ENCODE data around the gene GAS6. TPM values are rescaled to one million over a fixed set of nuclear protein-coding genes. Genes with fewer than 3 reads are reported as not detected.

The GAS6 gene
- total RNA-seq, 1 donor from 2014 or later: 20.4 TPM

DNA sequence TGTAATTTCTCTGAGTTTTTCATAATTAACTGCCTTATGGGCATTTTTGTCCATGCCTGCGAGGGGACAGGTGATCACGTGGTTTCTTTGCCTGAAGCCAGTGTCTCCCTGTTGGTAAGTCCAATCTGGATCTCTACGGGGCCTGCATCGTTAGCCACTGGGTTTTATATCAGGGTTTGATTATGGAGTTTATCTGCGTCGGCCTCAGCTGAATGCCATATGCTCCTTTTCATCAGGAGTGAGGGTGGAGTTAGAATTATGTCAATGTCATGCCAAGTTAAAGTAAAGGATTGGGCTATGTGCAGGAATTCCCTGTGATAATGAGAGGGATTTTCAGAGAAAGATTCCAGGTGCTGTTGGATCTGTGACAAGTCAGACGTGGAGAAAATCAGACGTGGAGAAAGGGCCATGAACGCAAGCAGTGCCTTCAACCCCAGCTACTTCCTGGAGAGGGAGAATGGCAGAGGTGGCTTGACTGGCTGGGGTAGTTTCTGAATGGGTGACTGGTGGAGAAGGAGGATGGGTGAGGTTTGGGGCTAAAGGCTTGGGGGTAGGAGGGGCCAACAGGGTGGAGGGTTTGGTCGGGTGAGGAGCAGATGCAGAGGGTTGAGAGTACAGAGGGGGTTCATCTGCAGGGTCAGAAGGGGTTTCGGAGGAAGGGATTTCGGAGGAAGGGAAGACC is 80.5 kb downstream of the GAS6 start:
- no peak for DNase-seq (ENCODE audit: low spot score in 2 of 2)
- no peak for FAIRE-seq

DNA sequence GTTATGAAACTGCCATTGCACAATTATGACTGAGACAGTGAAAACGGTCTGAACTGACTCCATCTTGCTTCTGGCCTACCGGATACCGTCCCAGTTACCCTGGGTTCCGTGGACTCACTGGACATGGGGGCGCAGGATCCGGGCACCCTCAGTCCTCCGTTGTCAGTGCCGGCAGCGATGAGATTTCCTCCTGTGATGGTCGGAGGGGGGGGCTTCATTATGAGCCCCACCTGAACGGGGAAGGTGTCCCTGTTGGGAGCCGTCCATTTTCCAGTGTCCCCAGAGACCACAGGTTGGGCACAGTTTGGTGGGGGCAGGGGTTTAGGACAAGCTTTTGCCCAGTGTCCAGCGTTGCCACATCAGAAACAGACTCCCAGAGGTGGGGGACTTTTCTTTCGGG is 81.4 kb downstream of the GAS6 start:
- no peak for FAIRE-seq

DNA sequence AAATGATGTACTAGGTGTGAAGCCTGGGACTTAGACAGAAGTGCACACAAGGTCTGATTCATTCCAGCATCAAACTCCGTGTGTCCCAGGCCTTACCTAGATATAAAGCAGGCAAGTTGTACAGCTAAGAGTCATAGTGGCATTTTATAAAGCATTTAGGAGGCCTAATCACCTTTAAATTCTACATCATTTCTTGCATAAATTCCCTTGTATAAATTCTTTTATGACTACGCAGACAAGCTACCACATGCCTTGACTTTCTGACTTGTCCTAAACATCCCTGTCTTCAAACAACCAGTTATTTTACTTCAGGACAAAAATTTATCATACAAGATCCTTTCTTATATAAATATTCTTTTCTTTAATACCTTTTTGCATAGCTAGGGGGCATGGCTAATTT is 82.3 kb downstream of the GAS6 start:
- DNase-seq (ENCODE audit: low spot score in 2 of 2): no peak
- no peak for FAIRE-seq

More for the DNA sequence above, 81.4 kb downstream of the GAS6 start:
- DNase-seq (ENCODE audit: low spot score in 2 of 2): no peak

DNA sequence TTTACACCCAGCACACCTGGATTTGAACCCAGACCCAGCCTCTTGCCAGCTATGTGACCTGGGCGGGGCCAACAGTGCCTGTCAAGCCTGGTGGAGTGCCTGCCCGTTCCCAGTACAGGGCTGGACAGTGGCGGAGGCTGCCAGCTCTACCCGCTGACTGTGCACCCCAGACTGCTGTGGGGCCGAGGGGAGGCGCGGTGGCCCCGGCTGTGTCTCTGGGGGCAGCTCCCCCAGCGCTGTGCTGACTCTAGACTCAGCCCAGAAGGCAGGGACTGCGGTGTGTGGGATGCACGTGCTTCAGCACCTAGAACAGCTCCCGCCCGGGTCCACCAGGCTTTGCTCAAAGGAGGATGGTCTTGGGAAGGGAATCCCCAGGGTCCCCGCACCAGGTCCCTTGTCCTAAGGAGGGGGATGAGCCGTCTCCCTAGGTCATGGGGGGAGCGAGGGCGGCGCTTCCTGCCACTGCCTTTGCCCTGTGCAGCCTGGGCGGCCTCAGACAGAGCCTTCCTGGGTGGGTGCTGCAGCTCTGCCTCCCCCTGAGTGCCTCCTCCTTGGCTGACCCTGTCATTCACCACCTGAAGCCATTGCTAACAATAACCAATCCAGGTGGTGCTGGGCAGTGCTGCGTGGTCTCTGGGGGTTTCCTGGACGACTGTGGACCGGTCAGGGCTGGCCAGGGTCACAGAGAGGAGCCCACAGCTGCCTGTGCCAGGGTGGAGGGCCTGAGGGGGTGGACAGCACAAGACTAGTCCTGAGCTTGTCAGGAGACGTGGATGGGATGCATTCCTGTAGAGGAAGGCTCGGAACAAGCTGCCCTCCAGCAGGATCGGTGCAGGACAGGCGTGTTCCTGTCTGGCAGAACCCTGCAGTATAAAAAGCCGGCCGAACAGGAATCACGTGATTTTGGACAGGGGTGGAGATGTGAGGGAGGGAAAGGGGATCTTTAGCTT is 86.3 kb downstream of the GAS6 start:
- FAIRE-seq (no peak), DNase-seq (ENCODE audit: low spot score in 2 of 2) (no peak)

DNA sequence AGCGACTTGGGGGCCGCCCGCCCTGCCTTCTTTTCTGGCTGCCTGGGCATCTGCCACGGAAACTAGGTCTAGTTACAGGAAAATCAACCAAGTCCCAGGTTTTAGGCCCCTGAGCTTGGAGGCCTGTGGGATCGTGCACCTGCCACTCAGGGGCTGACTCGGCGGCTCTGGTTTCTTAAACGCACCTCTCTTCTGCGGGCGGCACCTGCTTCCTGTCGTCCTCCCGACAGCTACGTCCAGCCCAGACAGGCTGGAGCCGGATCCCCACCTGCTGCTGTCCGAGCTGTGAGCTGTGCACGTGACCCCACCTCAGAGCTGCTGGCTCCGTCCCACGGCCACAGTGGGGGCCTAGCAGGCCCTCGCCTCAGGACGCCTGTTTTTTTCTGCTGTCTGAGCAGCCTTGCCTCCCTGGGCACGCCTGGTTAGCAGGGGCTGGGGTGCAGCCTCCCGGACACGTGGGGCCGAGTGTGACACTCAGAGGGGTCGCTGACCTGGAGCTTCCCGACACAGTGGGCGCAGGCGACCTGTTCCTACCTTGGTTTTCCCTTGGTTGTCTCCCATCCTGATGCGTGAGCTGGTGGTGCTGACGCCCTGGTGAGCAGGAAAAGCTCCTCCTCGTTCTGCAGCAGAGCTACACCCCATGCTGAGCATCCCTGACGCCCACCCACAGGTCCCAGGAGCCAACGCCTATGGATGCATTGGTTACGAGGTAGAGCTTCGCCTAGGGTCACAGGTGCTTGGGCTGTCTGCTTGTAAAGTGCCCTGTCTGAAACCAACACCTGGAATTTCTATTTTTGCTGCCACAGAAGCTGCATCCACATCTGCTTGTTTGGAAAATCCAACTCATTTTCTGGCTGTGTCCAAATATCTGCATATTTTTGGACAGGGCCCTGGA is 87.4 kb downstream of the GAS6 start:
- FAIRE-seq (no peak), DNase-seq (ENCODE audit: low spot score in 2 of 2) (no peak)

DNA sequence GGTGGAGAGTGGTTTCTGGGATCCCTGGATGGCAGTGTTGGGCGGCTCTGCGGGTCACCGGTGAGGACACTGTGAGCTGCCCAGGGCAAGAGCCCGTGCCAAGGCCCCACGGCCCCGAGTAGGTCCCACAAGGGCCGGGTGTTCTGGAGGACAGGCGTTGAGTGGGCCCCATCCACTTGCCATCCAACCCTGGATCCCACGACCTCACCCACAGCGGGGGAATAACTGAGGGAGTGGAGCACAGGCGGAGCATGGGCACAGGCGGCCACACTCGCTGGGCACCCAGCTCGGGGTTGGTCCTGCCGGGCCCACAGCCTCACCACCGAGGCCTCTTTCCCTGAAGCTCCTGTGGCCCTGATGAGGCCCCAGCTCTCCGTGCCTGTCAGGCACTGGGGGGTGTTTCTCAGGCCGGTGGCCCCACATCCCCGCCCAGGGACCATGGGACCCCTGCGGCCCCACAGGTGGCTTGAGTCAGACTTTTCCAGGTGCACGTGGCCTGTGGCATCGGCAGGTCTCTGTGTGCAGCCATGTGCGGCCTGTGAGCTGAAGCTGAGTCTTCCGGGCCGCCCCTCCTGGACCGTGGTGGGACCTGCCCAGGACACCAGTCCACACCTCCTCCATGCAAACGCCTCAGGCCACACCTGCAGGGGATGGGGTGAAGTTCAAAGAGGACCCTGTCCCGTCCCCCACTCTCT is 88.3 kb downstream of the GAS6 start:
- DNase-seq (ENCODE audit: low spot score in 2 of 2) (no peak), FAIRE-seq (no peak)

DNA sequence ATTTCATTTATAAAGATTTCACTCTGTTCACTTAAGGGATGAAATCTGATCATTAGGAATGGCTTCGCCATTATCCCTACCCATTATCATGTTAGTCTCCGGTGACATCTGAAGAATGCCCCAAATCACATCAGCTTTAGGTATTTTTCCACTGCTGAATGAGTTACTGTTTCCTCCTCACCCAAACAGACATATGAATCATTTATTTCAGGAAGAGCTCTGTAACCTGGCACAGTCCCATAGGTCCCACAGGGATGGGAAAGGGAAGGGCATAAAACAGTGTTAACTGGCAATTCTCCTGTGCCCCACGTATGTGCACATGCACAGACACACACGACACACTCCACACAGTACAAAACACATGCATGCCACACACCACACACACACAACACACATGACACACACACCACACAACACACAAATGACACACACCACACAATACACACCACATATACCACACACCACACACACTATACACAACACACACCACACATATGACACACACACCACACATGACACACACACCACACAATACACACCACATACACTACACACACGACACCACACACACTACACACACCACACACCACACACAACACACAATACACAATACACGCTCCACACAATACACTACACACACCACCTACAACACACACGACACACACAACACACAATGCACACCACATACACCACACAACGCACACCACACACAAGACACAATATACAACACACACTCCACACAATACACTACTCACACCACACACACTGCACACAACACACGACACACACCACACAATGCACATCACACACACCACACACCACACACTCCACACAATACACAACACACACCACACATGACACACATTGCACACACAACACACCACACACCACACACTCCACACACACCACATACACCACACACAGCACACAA is 89.4 kb downstream of the GAS6 start:
- FAIRE-seq (no peak), DNase-seq (ENCODE audit: low spot score in 2 of 2) (no peak)

DNA sequence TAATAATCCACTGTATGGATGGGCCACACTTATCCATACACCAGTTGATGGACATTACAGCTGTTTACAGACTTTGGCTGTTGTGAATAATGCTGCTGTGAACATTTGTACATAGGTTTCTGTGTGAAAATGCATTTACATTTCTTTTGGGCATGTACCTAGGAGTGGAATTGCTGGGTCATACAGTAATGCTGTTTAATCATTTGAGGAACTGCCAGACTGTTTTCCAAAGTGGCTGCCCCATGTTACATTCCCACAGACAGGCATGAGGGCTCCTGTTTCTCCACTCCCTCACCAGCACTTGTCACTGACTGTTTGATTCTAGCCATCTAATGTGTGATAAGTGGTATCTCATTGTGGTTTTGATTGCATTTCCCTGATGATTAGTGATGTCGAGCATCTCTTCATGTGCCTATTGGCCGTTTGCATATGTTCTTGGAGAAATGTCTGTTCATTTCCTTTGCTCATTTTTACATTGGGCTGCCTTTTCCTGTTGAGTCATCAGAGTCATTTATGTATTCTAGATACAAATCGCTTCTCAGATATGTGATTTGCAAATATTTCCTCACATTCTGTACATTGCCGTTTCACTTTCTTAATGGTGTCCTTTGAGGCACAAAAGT is 92.1 kb downstream of the GAS6 start:
- no peak for FAIRE-seq

DNA sequence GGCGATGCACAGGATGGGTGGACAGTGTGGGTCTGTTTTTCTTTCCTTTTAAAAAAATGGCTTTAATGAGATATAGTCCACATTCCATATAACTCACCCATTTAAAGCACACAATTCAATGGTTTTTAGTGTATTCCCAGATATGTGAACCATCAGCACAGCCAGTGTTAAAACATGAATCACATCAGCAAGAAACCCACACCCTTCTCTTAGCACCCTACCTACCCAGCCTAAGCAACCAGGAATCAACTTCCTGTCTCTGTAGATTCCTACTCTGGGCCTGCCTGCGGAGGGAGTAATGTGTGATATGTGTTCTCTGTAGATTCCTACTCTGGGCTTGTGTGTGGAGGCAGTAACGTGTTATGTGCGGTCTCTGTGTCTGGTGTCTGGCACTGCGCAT is 92.9 kb downstream of the GAS6 start:
- no peak for DNase-seq (ENCODE audit: low spot score in 2 of 2)
- FAIRE-seq: no peak

More for the DNA sequence above, 92.1 kb downstream of the GAS6 start:
- DNase-seq (ENCODE audit: low spot score in 2 of 2): no peak

Other genes with a start within 250 kb of the GAS6 start
- gene ATP4B, start 205.9 kb downstream of the GAS6 start, total RNA-seq: not detected
- under 0.01 TPM for gene GRK1, start 196.9 kb downstream of the GAS6 start, total RNA-seq
- not detected for gene TMEM255B, start 104.8 kb downstream of the GAS6 start, total RNA-seq
- gene C13orf46, start 110.0 kb upstream of the GAS6 start, total RNA-seq: under 0.01 TPM